HCT116 (cell line): ENCODE results near the gene SLC35B1.

ENCODE experiments used
- ELF1 ChIP-seq: IDR thresholded peaks from 2 replicates; pipeline ENCODE4 v1.6.1; 2012; ENCODE audit warnings: low read depth, borderline replicate concordance
- EZH2 ChIP-seq: fragments of 200-600 bp; sonication (generic); IDR thresholded peaks from 2 replicates; pipeline ENCODE4 v1.6.1; 2017; ENCODE audit warnings: antibody characterized with exemption, mixed run types
- FOSL1 ChIP-seq: IDR thresholded peaks from 2 replicates; pipeline ENCODE4 v1.6.1; 2012; ENCODE audit warnings: low read depth
- POLR2A ChIP-seq: IDR thresholded peaks from 2 replicates; pipeline ENCODE4 v1.7.0; 2011; ENCODE audit warnings: borderline replicate concordance; ENCODE audit not compliant: insufficient read depth, insufficient read length; ENCODE audit errors: extremely low read depth
- POLR2AphosphoS5 ChIP-seq: IDR thresholded peaks from 2 replicates; pipeline ENCODE4 v1.6.1; 2011; ENCODE audit warnings: mild to moderate bottlenecking, low read depth, low read length, moderate library complexity
- SP1 ChIP-seq: IDR thresholded peaks from 2 replicates; pipeline ENCODE4 v1.6.1; 2012; ENCODE audit warnings: low read depth
- YY1 ChIP-seq: IDR thresholded peaks from 2 replicates; pipeline ENCODE4 v1.6.1; 2011; ENCODE audit warnings: low read length, low read depth, moderate library complexity, mild to moderate bottlenecking; ENCODE audit not compliant: insufficient replicate concordance; ENCODE audit errors: extremely low read depth
- TF ChIP-seq, protein P1 (sequence below), 3 experiments: fragments of 200-600 bp in 1 of 3; sonication (generic) in 1 of 3; IDR thresholded peaks in 2 of 3; conservative IDR thresholded peaks in 1 of 3; 2 replicates each; pipeline ENCODE4 v1.5.1; 2012 to 2017; ENCODE audit warnings: low read depth in 2 of 3, low read length in 2 of 3, antibody characterized with exemption in 1 of 3, borderline replicate concordance in 1 of 3, control low read depth in 1 of 3, mild to moderate bottlenecking in 1 of 3, mixed read lengths in 1 of 3, mixed run types in 1 of 3, moderate library complexity in 1 of 3; ENCODE audit not compliant: insufficient read depth in 1 of 3
- TF ChIP-seq, protein P2 (sequence below): IDR thresholded peaks from 2 replicates; pipeline ENCODE4 v1.6.1; 2012

- TF ChIP-seq, protein P1, sequence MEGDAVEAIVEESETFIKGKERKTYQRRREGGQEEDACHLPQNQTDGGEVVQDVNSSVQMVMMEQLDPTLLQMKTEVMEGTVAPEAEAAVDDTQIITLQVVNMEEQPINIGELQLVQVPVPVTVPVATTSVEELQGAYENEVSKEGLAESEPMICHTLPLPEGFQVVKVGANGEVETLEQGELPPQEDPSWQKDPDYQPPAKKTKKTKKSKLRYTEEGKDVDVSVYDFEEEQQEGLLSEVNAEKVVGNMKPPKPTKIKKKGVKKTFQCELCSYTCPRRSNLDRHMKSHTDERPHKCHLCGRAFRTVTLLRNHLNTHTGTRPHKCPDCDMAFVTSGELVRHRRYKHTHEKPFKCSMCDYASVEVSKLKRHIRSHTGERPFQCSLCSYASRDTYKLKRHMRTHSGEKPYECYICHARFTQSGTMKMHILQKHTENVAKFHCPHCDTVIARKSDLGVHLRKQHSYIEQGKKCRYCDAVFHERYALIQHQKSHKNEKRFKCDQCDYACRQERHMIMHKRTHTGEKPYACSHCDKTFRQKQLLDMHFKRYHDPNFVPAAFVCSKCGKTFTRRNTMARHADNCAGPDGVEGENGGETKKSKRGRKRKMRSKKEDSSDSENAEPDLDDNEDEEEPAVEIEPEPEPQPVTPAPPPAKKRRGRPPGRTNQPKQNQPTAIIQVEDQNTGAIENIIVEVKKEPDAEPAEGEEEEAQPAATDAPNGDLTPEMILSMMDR (IDR thresholded peaks at IDR 0.05 in 2 of 3, conservative IDR thresholded peaks at IDR 0.05 in 1 of 3; ENCODE audit: borderline replicate concordance in 1 of 3, insufficient read depth in 1 of 3, low read depth in 2 of 3, low read length in 2 of 3) = no peak
- no peak for TF ChIP-seq POLR2A
- TF ChIP-seq, protein P2, sequence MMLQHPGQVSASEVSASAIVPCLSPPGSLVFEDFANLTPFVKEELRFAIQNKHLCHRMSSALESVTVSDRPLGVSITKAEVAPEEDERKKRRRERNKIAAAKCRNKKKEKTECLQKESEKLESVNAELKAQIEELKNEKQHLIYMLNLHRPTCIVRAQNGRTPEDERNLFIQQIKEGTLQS = no peak
- no peak for TF ChIP-seq YY1
- no peak for TF ChIP-seq ELF1
- TF ChIP-seq SP1 = no peak
- TF ChIP-seq POLR2AphosphoS5 = no peak
- no peak for TF ChIP-seq FOSL1
- no peak for TF ChIP-seq EZH2
These were observed 33.3 kb downstream of the SLC35B1 start for GRCh38 chr17:49674507-49674906.
